Measurements from ENCODE around the gene BPHL.

DNA sequence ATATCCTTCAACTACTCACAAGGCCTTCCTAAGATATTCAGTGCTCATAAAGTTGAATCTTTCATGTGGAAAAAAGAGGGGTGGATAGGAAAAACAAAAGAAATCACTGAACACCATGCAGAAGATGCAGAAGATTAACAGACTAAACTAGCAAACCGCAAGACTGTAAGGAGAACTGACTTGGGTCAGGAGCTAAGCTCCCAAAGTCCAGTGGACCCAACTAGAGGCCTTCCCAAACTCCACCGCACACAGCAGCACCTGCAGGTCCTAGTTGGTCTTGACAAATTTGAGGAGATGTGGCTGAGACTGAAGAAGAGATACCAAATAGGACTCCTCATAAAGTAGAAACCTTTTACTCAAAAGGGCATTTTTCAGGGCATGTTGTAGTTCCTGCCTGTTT is 46.9 kb upstream of the BPHL start:
- TF ChIP-seq, protein P1, sequence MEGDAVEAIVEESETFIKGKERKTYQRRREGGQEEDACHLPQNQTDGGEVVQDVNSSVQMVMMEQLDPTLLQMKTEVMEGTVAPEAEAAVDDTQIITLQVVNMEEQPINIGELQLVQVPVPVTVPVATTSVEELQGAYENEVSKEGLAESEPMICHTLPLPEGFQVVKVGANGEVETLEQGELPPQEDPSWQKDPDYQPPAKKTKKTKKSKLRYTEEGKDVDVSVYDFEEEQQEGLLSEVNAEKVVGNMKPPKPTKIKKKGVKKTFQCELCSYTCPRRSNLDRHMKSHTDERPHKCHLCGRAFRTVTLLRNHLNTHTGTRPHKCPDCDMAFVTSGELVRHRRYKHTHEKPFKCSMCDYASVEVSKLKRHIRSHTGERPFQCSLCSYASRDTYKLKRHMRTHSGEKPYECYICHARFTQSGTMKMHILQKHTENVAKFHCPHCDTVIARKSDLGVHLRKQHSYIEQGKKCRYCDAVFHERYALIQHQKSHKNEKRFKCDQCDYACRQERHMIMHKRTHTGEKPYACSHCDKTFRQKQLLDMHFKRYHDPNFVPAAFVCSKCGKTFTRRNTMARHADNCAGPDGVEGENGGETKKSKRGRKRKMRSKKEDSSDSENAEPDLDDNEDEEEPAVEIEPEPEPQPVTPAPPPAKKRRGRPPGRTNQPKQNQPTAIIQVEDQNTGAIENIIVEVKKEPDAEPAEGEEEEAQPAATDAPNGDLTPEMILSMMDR (IDR thresholded peaks at IDR 0.05) = no peak
- TF ChIP-seq POLR2A (IDR thresholded peaks at IDR 0.05) = no peak
- no peak for TF ChIP-seq POLR2AphosphoS5 (IDR thresholded peaks at IDR 0.05; ENCODE audit: insufficient read depth in 1 of 2, low read depth in 1 of 2)

All from vagina (tissue), 2 donors.